ENCODE results near the gene FOXP1. TPM values are rescaled to one million over a fixed set of nuclear protein-coding genes. Genes with fewer than 3 reads are reported as not detected.

The FOXP1 gene
- total RNA-seq, 2 experiments from 2014 or later: 493 to 508 TPM

- no peaks in the 10 kb centered on the region for H3K27me3 Mint-ChIP-seq
- H3K9me3 Mint-ChIP-seq: no peaks in the 10 kb centered on the region
- H3K27ac Mint-ChIP-seq: peak overlapping the region; percentile 53
- TF ChIP-seq CTCF (IDR thresholded peaks at IDR 0.05): no peak
- peaks cover 97% of the 10 kb centered on the region for H3K36me3 Mint-ChIP-seq (ENCODE audit: low read depth)
- H3K4me3 Mint-ChIP-seq: no peak overlapping the region
- intact Hi-C loops (cut with DNase I, micrococcal nuclease): no loop called here
- Histone ChIP-seq H3K27ac (ENCODE audit: low read depth in 1 of 2, low read length in 2 of 2) (no peak overlapping the region), H3K27me3 (ENCODE audit: control insufficient read depth in 1 of 2, insufficient read depth in 2 of 2, low read length in 2 of 2) (no peaks in the 10 kb centered on the region), H3K9me3 (ENCODE audit: control insufficient read depth in 1 of 2, insufficient read depth in 1 of 2, low read length in 2 of 2) (no peaks in the 10 kb centered on the region), H3K4me3 (ENCODE audit: low read length) (no peak overlapping the region), H3K36me3 (ENCODE audit: insufficient read depth, low read length) (peaks cover 80% of the 10 kb centered on the region), H3K4me1 (ENCODE audit: insufficient read depth, low read length) (no peaks in the 10 kb centered on the region)
- no peak for DNase-seq
- ATAC-seq (ENCODE audit: poor library complexity): no peak
- H3K4me1 Mint-ChIP-seq (ENCODE audit: low read depth): peaks cover 20% of the 10 kb centered on the region
- POLR2A ChIA-PET: no interaction called here
- CTCF ChIA-PET: no interaction called here
Measured at GRCh38 chr3:70959506-70960291, 623.8 kb downstream of the FOXP1 start.

GRCh38 chr3:70952033-70952747, 631.3 kb downstream of the FOXP1 start:
- Histone ChIP-seq H3K27ac (ENCODE audit: low read depth in 1 of 2, low read length in 2 of 2) (no peak overlapping the region), H3K9me3 (ENCODE audit: control insufficient read depth in 1 of 2, insufficient read depth in 1 of 2, low read length in 2 of 2) (no peaks in the 10 kb centered on the region), H3K27me3 (ENCODE audit: control insufficient read depth in 1 of 2, insufficient read depth in 2 of 2, low read length in 2 of 2) (no peaks in the 10 kb centered on the region), H3K4me1 (ENCODE audit: insufficient read depth, low read length) (no peaks in the 10 kb centered on the region), H3K36me3 (ENCODE audit: insufficient read depth, low read length) (peaks cover 8% of the 10 kb centered on the region), H3K4me3 (ENCODE audit: low read length) (no peak overlapping the region)
- Mint-ChIP-seq H3K4me3 (no peak overlapping the region), H3K36me3 (ENCODE audit: low read depth) (peaks cover 27% of the 10 kb centered on the region), H3K9me3 (no peaks in the 10 kb centered on the region), H3K27ac (no peak overlapping the region), H3K27me3 (no peaks in the 10 kb centered on the region), H3K4me1 (ENCODE audit: low read depth) (peaks cover 12% of the 10 kb centered on the region)
- ATAC-seq (ENCODE audit: poor library complexity): no peak
- intact Hi-C loops (cut with DNase I, micrococcal nuclease): no loop called here
- DNase-seq: no peak
- TF ChIP-seq CTCF (IDR thresholded peaks at IDR 0.05): no peak
- POLR2A ChIA-PET: no interaction called here
- CTCF ChIA-PET: no interaction called here

GRCh38 chr3:70951316-70951715, 632.2 kb downstream of the FOXP1 start:
- no peak overlapping the region for H3K27ac ChIP-seq (ENCODE audit: low read depth in 1 of 2, low read length in 2 of 2)
- DNase-seq (no peak), ATAC-seq (ENCODE audit: poor library complexity) (no peak)
- CTCF ChIA-PET: no interaction called here
- POLR2A ChIA-PET: no interaction called here
- H3K36me3 Mint-ChIP-seq (ENCODE audit: low read depth): peaks cover 19% of the 10 kb centered on the region
- no peak overlapping the region for H3K27ac Mint-ChIP-seq
- H3K4me1 ChIP-seq (ENCODE audit: insufficient read depth, low read length): no peaks in the 10 kb centered on the region
- H3K9me3 Mint-ChIP-seq: no peaks in the 10 kb centered on the region
- no peak overlapping the region for H3K4me3 Mint-ChIP-seq
- peaks cover 2% of the 10 kb centered on the region for H3K27me3 Mint-ChIP-seq
- TF ChIP-seq CTCF (IDR thresholded peaks at IDR 0.05): no peak
- peaks cover 5% of the 10 kb centered on the region for H3K36me3 ChIP-seq (ENCODE audit: insufficient read depth, low read length)
- H3K27me3 ChIP-seq (ENCODE audit: control insufficient read depth in 1 of 2, insufficient read depth in 2 of 2, low read length in 2 of 2): no peaks in the 10 kb centered on the region
- intact Hi-C loops (cut with DNase I, micrococcal nuclease): no loop called here
- H3K9me3 ChIP-seq (ENCODE audit: control insufficient read depth in 1 of 2, insufficient read depth in 1 of 2, low read length in 2 of 2): no peaks in the 10 kb centered on the region
- peaks cover 4% of the 10 kb centered on the region for H3K4me1 Mint-ChIP-seq (ENCODE audit: low read depth)
- no peak overlapping the region for H3K4me3 ChIP-seq (ENCODE audit: low read length)
